K562 (cell line): Measurements from ENCODE around the gene GMPR.

Source experiments
- BDP1 ChIP-seq: IDR thresholded peaks from 3 replicates; pipeline ENCODE4 v1.6.1; 2011; ENCODE audit not compliant: insufficient read length, insufficient read depth
- POLR2A ChIP-seq: fragments of 450-650 bp; conservative IDR thresholded peaks from 2 replicates; pipeline ENCODE4 v1.6.1; 2016
- RAD51 ChIP-seq: fragments of 450-650 bp; IDR thresholded peaks from 2 replicates; pipeline ENCODE4 v1.7.1; 2016; ENCODE audit warnings: low read depth, mild to moderate bottlenecking, borderline replicate concordance
- TEAD1 ChIP-seq, 2 experiments: fragments of 450-650 bp in 1 of 2; sonication (generic) in 1 of 2; formaldehyde crosslinking; IDR thresholded peaks; 2 replicates each; pipeline versions ENCODE4 v1.4.0 to v1.8.0; 2020 to 2022; ENCODE audit warnings: mild to moderate bottlenecking in 2 of 2, missing genetic modification reagents in 1 of 2
- TF ChIP-seq, protein P1 (sequence below), 3 experiments: IDR thresholded peaks in 2 of 3; conservative IDR thresholded peaks in 1 of 3; 2 replicates each; pipeline ENCODE4 v1.5.1; 2011 to 2012; ENCODE audit warnings: low read length in 3 of 3, mild to moderate bottlenecking in 3 of 3, control low read depth in 2 of 3, improper control_type of control experiment in 1 of 3, inconsistent platforms in 1 of 3, low read depth in 1 of 3, mixed read lengths in 1 of 3, moderate library complexity in 1 of 3; ENCODE audit not compliant: insufficient read depth in 2 of 3

DNA sequence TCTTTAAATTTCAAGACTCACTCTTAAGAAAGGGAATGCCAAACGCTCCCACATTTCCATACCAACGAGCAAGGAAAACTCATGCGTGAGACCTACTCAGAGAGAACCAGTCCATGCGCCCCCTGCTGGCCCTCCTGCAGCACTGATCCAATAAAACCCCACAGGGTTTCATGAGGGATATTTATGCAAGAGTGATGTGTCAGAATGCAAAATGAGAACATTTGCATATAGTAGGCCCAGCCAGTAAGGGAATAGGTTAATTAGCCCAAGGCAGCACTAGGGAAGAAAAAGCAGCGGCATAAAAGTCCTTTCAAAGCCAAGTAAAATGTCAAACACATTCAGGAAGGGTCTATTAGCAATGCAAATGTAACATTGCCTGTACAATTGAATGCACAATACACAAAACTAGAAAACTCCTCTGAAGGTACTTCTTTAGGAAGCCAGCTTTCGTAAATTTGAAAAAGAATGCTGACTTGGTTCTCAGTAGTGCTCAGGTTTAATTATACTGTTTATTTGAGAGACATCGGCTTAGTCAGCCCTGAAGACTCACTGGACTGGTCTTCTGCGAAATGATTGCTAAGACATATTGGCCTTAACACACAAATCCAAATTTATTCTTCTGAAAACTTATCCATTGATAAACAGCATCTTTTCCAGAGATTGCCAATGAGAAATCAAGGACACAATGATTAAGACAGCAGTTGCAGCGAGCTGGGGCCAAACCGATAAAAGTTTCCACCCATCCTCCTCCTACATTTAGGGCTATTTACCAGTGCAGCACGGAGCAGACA lies 93.2 kb downstream of the GMPR start:
- TF ChIP-seq TEAD1 (CRISPR knock-in tag; IDR thresholded peaks at IDR 0.05) (0 out of 4 replicates have a peak, but pooled peaks of 1 of the 2 experiments have one; percentile 6), BDP1 (no peak), RAD51 (no peak), POLR2A (no peak)
- TF ChIP-seq, protein P1, sequence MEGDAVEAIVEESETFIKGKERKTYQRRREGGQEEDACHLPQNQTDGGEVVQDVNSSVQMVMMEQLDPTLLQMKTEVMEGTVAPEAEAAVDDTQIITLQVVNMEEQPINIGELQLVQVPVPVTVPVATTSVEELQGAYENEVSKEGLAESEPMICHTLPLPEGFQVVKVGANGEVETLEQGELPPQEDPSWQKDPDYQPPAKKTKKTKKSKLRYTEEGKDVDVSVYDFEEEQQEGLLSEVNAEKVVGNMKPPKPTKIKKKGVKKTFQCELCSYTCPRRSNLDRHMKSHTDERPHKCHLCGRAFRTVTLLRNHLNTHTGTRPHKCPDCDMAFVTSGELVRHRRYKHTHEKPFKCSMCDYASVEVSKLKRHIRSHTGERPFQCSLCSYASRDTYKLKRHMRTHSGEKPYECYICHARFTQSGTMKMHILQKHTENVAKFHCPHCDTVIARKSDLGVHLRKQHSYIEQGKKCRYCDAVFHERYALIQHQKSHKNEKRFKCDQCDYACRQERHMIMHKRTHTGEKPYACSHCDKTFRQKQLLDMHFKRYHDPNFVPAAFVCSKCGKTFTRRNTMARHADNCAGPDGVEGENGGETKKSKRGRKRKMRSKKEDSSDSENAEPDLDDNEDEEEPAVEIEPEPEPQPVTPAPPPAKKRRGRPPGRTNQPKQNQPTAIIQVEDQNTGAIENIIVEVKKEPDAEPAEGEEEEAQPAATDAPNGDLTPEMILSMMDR (IDR thresholded peaks at IDR 0.05 in 2 of 3, conservative IDR thresholded peaks at IDR 0.05 in 1 of 3; ENCODE audit: insufficient read depth in 2 of 3, low read depth in 1 of 3, low read length in 3 of 3) = peak; percentile 91 to 98 (median 96)
